HG03039 (cell line): ENCODE results near the gene CPN2.

Experiments used
- ATAC-seq: cut with Tn5 transposase; IDR thresholded peaks from one replicate; pipeline ENCODE4 v1.9.1; 2021; ENCODE audit warnings: mild to moderate bottlenecking, moderate library complexity; ENCODE audit not compliant: unreplicated experiment

CPN2 gene

GRCh38 chr3:194351080-194351672, at the start of gene CPN2:
TSS of gene CPN2 (minus strand) at chr3:194351328. CDS start at chr3:194342702, 8,626 bp downstream.
- ATAC-seq: no peak

- ATAC-seq: no peak
Observed at GRCh38 chr3:194399874-194400411, 48.8 kb upstream of the CPN2 start.

- no peak for ATAC-seq
Observed at GRCh38 chr3:194399166-194399565, 48.0 kb upstream of the CPN2 start, which contains the start of gene GP5. TSS of gene GP5 (minus strand) at chr3:194399266. CDS start at chr3:194398282, 984 bp downstream.

- ATAC-seq: no peak
Observed at GRCh38 chr3:194397757-194398312, 46.7 kb upstream of the CPN2 start.

GRCh38 chr3:194396859-194397756, 46.0 kb upstream of the CPN2 start:
- no peak for ATAC-seq

- ATAC-seq: no peak
Observed at GRCh38 chr3:194396539-194396858, 45.4 kb upstream of the CPN2 start.

- ATAC-seq: no peak
Observed at GRCh38 chr3:194395778-194396538, 44.8 kb upstream of the CPN2 start.

GRCh38 chr3:194395212-194395611, 44.1 kb upstream of the CPN2 start:
- ATAC-seq: no peak

- no peak for ATAC-seq
Observed at GRCh38 chr3:194392576-194392975, 41.4 kb upstream of the CPN2 start.

GRCh38 chr3:194390835-194391234, 39.7 kb upstream of the CPN2 start:
- ATAC-seq: no peak

GRCh38 chr3:194389269-194389668, 38.1 kb upstream of the CPN2 start:
- no peak for ATAC-seq

GRCh38 chr3:194387926-194388418, 36.8 kb upstream of the CPN2 start:
- ATAC-seq: no peak

GRCh38 chr3:194387276-194387675, 36.1 kb upstream of the CPN2 start:
- ATAC-seq: no peak

- no peak for ATAC-seq
Observed at GRCh38 chr3:194386648-194387047, 35.5 kb upstream of the CPN2 start.

- ATAC-seq: no peak
Observed at GRCh38 chr3:194386066-194386465, 34.9 kb upstream of the CPN2 start.

GRCh38 chr3:194384569-194385001, 33.5 kb upstream of the CPN2 start:
- no peak for ATAC-seq

- no peak for ATAC-seq
Observed at GRCh38 chr3:194384156-194384555, 33.0 kb upstream of the CPN2 start.

GRCh38 chr3:194383276-194383940, 32.3 kb upstream of the CPN2 start:
- no peak for ATAC-seq

- no peak for ATAC-seq
Observed at GRCh38 chr3:194382892-194383223, 31.7 kb upstream of the CPN2 start.

- ATAC-seq: no peak
Observed at GRCh38 chr3:194382196-194382891, 31.2 kb upstream of the CPN2 start.
